Stomach (tissue), 4 donors: ENCODE data around the gene HHLA2.

Experiments
- EP300 ChIP-seq: sonication (generic); formaldehyde crosslinking; IDR thresholded peaks from one replicate; pipeline ENCODE4 v1.6.1; 2017; ENCODE audit warnings: antibody characterized with exemption
- POLR2A ChIP-seq, 4 donors: fragments of 450-650 bp; IDR thresholded peaks; one replicate each; pipeline ENCODE4 v1.6.1; 2016; ENCODE audit warnings: antibody characterized with exemption in 4 of 4, control low read depth in 2 of 4, mild to moderate bottlenecking in 1 of 4, moderate library complexity in 1 of 4
- POLR2AphosphoS5 ChIP-seq, 3 donors: sonication (generic); formaldehyde crosslinking; IDR thresholded peaks; one replicate each; pipeline ENCODE4 v1.6.1; 2016; ENCODE audit warnings: antibody characterized with exemption in 3 of 3
- TF ChIP-seq, protein P1 (sequence below), 7 experiments: fragments of 450-650 bp in 4 of 7; fragments of 200-600 bp in 3 of 7; sonication (generic) in 3 of 7; IDR thresholded peaks; one replicate each; pipeline ENCODE4 v1.5.1; 2016 to 2019; ENCODE audit warnings: antibody characterized with exemption in 7 of 7, control low read depth in 2 of 7, mild to moderate bottlenecking in 1 of 7

DNA sequence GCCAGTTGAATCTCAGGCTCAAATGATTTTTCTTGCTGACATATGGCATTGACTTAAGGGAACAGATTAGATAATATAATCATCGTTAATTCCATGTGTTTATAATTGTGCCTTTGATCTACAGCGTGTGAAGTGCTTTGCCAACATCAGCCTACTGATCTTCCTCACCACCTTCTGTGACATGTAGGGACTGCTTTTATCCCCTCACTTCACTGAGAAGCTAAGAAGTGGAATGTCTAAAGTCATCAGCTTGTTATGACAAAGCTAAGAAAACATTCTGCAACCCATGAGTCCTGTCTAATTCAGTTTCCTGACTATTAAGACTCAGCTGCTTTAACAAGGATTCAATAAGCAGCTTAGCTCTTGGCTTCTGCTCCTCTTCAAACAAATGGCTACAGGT, 108.0 kb downstream of the HHLA2 start:
- TF ChIP-seq POLR2A (IDR thresholded peaks at IDR 0.05) (no peak), POLR2AphosphoS5 (IDR thresholded peaks at IDR 0.05) (no peak), EP300 (no peak)
- TF ChIP-seq, protein P1, sequence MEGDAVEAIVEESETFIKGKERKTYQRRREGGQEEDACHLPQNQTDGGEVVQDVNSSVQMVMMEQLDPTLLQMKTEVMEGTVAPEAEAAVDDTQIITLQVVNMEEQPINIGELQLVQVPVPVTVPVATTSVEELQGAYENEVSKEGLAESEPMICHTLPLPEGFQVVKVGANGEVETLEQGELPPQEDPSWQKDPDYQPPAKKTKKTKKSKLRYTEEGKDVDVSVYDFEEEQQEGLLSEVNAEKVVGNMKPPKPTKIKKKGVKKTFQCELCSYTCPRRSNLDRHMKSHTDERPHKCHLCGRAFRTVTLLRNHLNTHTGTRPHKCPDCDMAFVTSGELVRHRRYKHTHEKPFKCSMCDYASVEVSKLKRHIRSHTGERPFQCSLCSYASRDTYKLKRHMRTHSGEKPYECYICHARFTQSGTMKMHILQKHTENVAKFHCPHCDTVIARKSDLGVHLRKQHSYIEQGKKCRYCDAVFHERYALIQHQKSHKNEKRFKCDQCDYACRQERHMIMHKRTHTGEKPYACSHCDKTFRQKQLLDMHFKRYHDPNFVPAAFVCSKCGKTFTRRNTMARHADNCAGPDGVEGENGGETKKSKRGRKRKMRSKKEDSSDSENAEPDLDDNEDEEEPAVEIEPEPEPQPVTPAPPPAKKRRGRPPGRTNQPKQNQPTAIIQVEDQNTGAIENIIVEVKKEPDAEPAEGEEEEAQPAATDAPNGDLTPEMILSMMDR (IDR thresholded peaks at IDR 0.05), result no peak
